Omental fat pad (tissue), 4 donors: Measurements from ENCODE around the gene DHRSX. TPM values are rescaled to one million over a fixed set of nuclear protein-coding genes. Genes with fewer than 3 reads are reported as not detected.

Experiments used
- ATAC-seq: fragments of 150-250 bp; one replicate; pipeline ENCODE4 v1.9.1; 2016; ENCODE audit warnings: mild to moderate bottlenecking, moderate library complexity; ENCODE audit not compliant: low FRiP score
- DNase-seq: peaks from one replicate; pipeline ENCODE4 v3.0.0-alpha.2; 2019; ENCODE audit warnings: low spot score
- CTCF ChIP-seq, 3 donors: fragments of 450-650 bp; IDR thresholded peaks; one replicate each; pipeline ENCODE4 v1.5.1; 2016 to 2017; ENCODE audit warnings: antibody characterized with exemption in 3 of 3, mild to moderate bottlenecking in 3 of 3, moderate library complexity in 2 of 3
- total RNA-seq, 4 donors: library from RNA; depleted of rRNA; stranded (reverse); fragments of >200 nt; gene quantifications; one replicate each; pipeline ENCODE4 v1.1.0, GENCODE V29; 2016

DHRSX gene
- total RNA-seq, 4 donors from 2014 or later: 18.6 to 34.2 (median 21.4) TPM

GRCh38 chrX:2237976-2238375 is 262.8 kb downstream of the DHRSX start:
- ATAC-seq (no peak), DNase-seq (no peak)
- TF ChIP-seq CTCF (IDR thresholded peaks at IDR 0.05): no peak

GRCh38 chrX:2231570-2232192 is 269.1 kb downstream of the DHRSX start:
- TF ChIP-seq CTCF (IDR thresholded peaks at IDR 0.05): no peak
- ATAC-seq (no peak), DNase-seq (no peak)

GRCh38 chrX:2230457-2230856 is 270.3 kb downstream of the DHRSX start:
- no peak for DNase-seq
- TF ChIP-seq CTCF (IDR thresholded peaks at IDR 0.05): no peak
- no peak for ATAC-seq

GRCh38 chrX:2228536-2228935 is 272.2 kb downstream of the DHRSX start:
- DNase-seq: no peak
- TF ChIP-seq CTCF (IDR thresholded peaks at IDR 0.05): no peak
- no peak for ATAC-seq

GRCh38 chrX:2226906-2227656 is 273.7 kb downstream of the DHRSX start:
- TF ChIP-seq CTCF (IDR thresholded peaks at IDR 0.05): no peak
- no peak for ATAC-seq
- no peak for DNase-seq

- DNase-seq: no peak
- no peak for TF ChIP-seq CTCF (IDR thresholded peaks at IDR 0.05)
- ATAC-seq: no peak
Observed at GRCh38 chrX:2226182-2226581, 274.6 kb downstream of the DHRSX start.
